HCT116 (cell line): Measurements from ENCODE around the gene MRTFB. TPM values are rescaled to one million over a fixed set of nuclear protein-coding genes. Genes with fewer than 3 reads are reported as not detected.

ENCODE experiments used
- ATAC-seq: fragments of 200-7000 bp; cut with Tn5 transposase; 2 replicates; pipeline ENCODE4 v1.9.1; 2020; ENCODE audit warnings: mild to moderate bottlenecking, moderate library complexity
- BruUV-seq: library from RNA; stranded (reverse); fragments of 400-500 nt; replicated peaks from 2 replicates; lab custom pipeline; 2021; lab: Mats Ljungman, UMichigan
- CTCF ChIA-PET: fragments of 300-600 bp; sonication (Branson Sonifier 250); formaldehyde crosslinking; loops from one replicate; lab custom pipeline; 2021; ENCODE audit warnings: antibody characterized with exemption; lab: Charles Lee
- POLR2A ChIA-PET: fragments of 300-600, 350-600 bp; sonication (Branson Sonifier 250); formaldehyde crosslinking; loops from one replicate; lab custom pipeline; 2021; ENCODE audit warnings: antibody characterized with exemption; lab: Charles Lee
- RAD21 ChIA-PET, 2 experiments: fragments of 300-600 bp; sonication (Branson Sonifier 250); formaldehyde crosslinking; loops; one replicate each; lab custom pipeline; 2023; ENCODE audit warnings: low total read pairs in 2 of 2; ENCODE audit not compliant: uncharacterized antibody in 2 of 2, unreplicated experiment in 2 of 2, low non-redundant PET in 1 of 2; lab: Charles Lee
- DNase-seq: peaks from one replicate; pipeline ENCODE4 v3.0.0-alpha.2; 2010; ENCODE audit warnings: low read depth, low spot score
- H2AFZ ChIP-seq: fragments of 200-600 bp; shearing (Covaris generic), sonication (generic); 2 replicates; pipeline ENCODE4 v1.6.1; 2017; ENCODE audit warnings: low read depth, mixed run types, mixed read lengths, antibody characterized with exemption, low read length; ENCODE audit not compliant: poor library complexity, severe bottlenecking
- H3K27ac ChIP-seq: 2 replicates; pipeline ENCODE4 v1.5.1; 2012; ENCODE audit warnings: low read depth, low read length
- H3K27me3 ChIP-seq: fragments of 200-600 bp; sonication (generic); 2 replicates; pipeline ENCODE4 v1.6.1; 2016; ENCODE audit warnings: mixed run types, low read length, mixed read lengths; ENCODE audit not compliant: insufficient read depth
- H3K36me3 ChIP-seq, 2 experiments: fragments of 200-500 bp in 1 of 2; fragments of 200-600 bp in 1 of 2; sonication (Bioruptor generic) in 1 of 2; sonication (generic) in 1 of 2; 2 replicates each; pipeline versions ENCODE4 v1.5.1 to v1.6.1; 2014 to 2016; ENCODE audit warnings: low read length in 2 of 2, inconsistent platforms in 1 of 2, mixed read lengths in 1 of 2, mixed run types in 1 of 2; ENCODE audit not compliant: insufficient read depth in 2 of 2, control insufficient read depth in 1 of 2
- H3K4me1 ChIP-seq, 2 experiments: fragments of 200-600 bp in 1 of 2; sonication (generic) in 1 of 2; 2 replicates each; pipeline versions ENCODE4 v1.5.1 to v1.6.1; 2012 to 2017; ENCODE audit warnings: low read length in 2 of 2, inconsistent platforms in 1 of 2, mild to moderate bottlenecking in 1 of 2, mixed read lengths in 1 of 2, mixed run types in 1 of 2, moderate library complexity in 1 of 2; ENCODE audit not compliant: insufficient read depth in 2 of 2, control insufficient read depth in 1 of 2
- H3K4me2 ChIP-seq: fragments of 200-600 bp; sonication (generic); 2 replicates; pipeline ENCODE4 v1.6.1; 2017; ENCODE audit warnings: mixed run types, low read length, mixed read lengths
- H3K4me3 ChIP-seq, 2 experiments: fragments of 200-600 bp in 1 of 2; sonication (generic) in 1 of 2; replicated peaks in 1 of 2; 2 replicates each; pipeline ENCODE4 v1.5.1; 2011 to 2016; ENCODE audit warnings: low read length in 2 of 2, control low read depth in 1 of 2, low read depth in 1 of 2, mild to moderate bottlenecking in 1 of 2, mixed read lengths in 1 of 2, mixed run types in 1 of 2
- H3K79me2 ChIP-seq: fragments of 200-600 bp; sonication (generic); 2 replicates; pipeline ENCODE4 v1.6.1; 2017; ENCODE audit warnings: mild to moderate bottlenecking, mixed run types, low read length, moderate library complexity, mixed read lengths; ENCODE audit not compliant: insufficient read depth
- H3K9ac ChIP-seq: fragments of 200-600 bp; sonication (generic); 2 replicates; pipeline ENCODE4 v1.6.1; 2016; ENCODE audit warnings: low read length, mixed read lengths
- H3K9me2 ChIP-seq: fragments of 200-600 bp; sonication (generic), shearing (Covaris generic); 2 replicates; pipeline ENCODE4 v1.6.1; 2017; ENCODE audit warnings: mixed run types, mild to moderate bottlenecking, moderate library complexity; ENCODE audit not compliant: insufficient read depth
- H3K9me3 ChIP-seq, 2 experiments: fragments of 200-500 bp in 1 of 2; fragments of 200-600 bp in 1 of 2; sonication (Bioruptor generic) in 1 of 2; sonication (generic) in 1 of 2; 2 replicates each; pipeline ENCODE4 v1.6.1; 2014 to 2017; ENCODE audit warnings: low read length in 2 of 2, mixed read lengths in 2 of 2, inconsistent platforms in 1 of 2, low read depth in 1 of 2, mild to moderate bottlenecking in 1 of 2, mixed run types in 1 of 2, moderate library complexity in 1 of 2; ENCODE audit not compliant: control insufficient read depth in 1 of 2, insufficient read depth in 1 of 2
- H4K20me1 ChIP-seq: fragments of 200-600 bp; sonication (generic), shearing (Covaris generic); 2 replicates; pipeline ENCODE4 v1.6.1; 2017; ENCODE audit warnings: mixed run types, mild to moderate bottlenecking, moderate library complexity; ENCODE audit not compliant: insufficient read depth
- ATF3 ChIP-seq: IDR thresholded peaks from 2 replicates; pipeline ENCODE4 v1.6.1; 2012
- CBX3 ChIP-seq: IDR thresholded peaks from 2 replicates; pipeline ENCODE4 v1.6.1; 2012; ENCODE audit warnings: low read depth
- CEBPB ChIP-seq: IDR thresholded peaks from 2 replicates; pipeline ENCODE4 v1.6.1; 2012; ENCODE audit warnings: low read depth
- EGR1 ChIP-seq: IDR thresholded peaks from 2 replicates; pipeline ENCODE4 v1.6.1; 2012; ENCODE audit warnings: low read depth
- EZH2 ChIP-seq: fragments of 200-600 bp; sonication (generic); IDR thresholded peaks from 2 replicates; pipeline ENCODE4 v1.6.1; 2017; ENCODE audit warnings: antibody characterized with exemption, mixed run types
- EZH2phosphoT487 ChIP-seq: fragments of 200-600 bp; IDR thresholded peaks from 2 replicates; pipeline ENCODE4 v1.6.1; 2018; ENCODE audit warnings: antibody characterized with exemption, borderline replicate concordance
- FOSL1 ChIP-seq: IDR thresholded peaks from 2 replicates; pipeline ENCODE4 v1.6.1; 2012; ENCODE audit warnings: low read depth
- JUND ChIP-seq: IDR thresholded peaks from 2 replicates; pipeline ENCODE4 v1.6.1; 2012
- MAX ChIP-seq: IDR thresholded peaks from 2 replicates; pipeline ENCODE4 v1.6.1; 2012
- POLR2A ChIP-seq: IDR thresholded peaks from 2 replicates; pipeline ENCODE4 v1.7.0; 2011; ENCODE audit warnings: borderline replicate concordance; ENCODE audit not compliant: insufficient read depth, insufficient read length; ENCODE audit errors: extremely low read depth
- POLR2AphosphoS5 ChIP-seq: IDR thresholded peaks from 2 replicates; pipeline ENCODE4 v1.6.1; 2011; ENCODE audit warnings: mild to moderate bottlenecking, low read depth, low read length, moderate library complexity
- RAD21 ChIP-seq: IDR thresholded peaks from 2 replicates; pipeline ENCODE4 v1.6.1; 2012; ENCODE audit warnings: low read depth, mild to moderate bottlenecking
- SP1 ChIP-seq: IDR thresholded peaks from 2 replicates; pipeline ENCODE4 v1.6.1; 2012; ENCODE audit warnings: low read depth
- SRF ChIP-seq: IDR thresholded peaks from 2 replicates; pipeline ENCODE4 v1.6.1; 2012; ENCODE audit warnings: low read depth
- TCF7L2 ChIP-seq: IDR thresholded peaks from 2 replicates; pipeline ENCODE4 v1.7.0; 2011; ENCODE audit warnings: borderline replicate concordance, inconsistent platforms; ENCODE audit not compliant: insufficient read depth, insufficient read length; ENCODE audit errors: extremely low read depth
- YY1 ChIP-seq: IDR thresholded peaks from 2 replicates; pipeline ENCODE4 v1.6.1; 2011; ENCODE audit warnings: low read length, low read depth, moderate library complexity, mild to moderate bottlenecking; ENCODE audit not compliant: insufficient replicate concordance; ENCODE audit errors: extremely low read depth
- ZFX ChIP-seq: fragments of 450-650 bp; IDR thresholded peaks from 2 replicates; pipeline ENCODE4 v1.6.1; 2017
- ZNF274 ChIP-seq: fragments of 200-500 bp; sonication (Bioruptor generic); IDR thresholded peaks from 2 replicates; pipeline ENCODE4 v1.6.1; 2014; ENCODE audit warnings: mild to moderate bottlenecking, low read depth, low read length, inconsistent platforms
- intact Hi-C: fragments of 100-400 bp; cut with micrococcal nuclease; formaldehyde crosslinking; loops from 2 replicates; pipeline ENCODE4 v1.10.0; 2022
- total RNA-seq: library from RNA; stranded (reverse); gene quantifications from one replicate; pipeline ENCODE4 v1.2.1, GENCODE V29; 2021; ENCODE audit not compliant: unreplicated experiment
- TF ChIP-seq, protein P1 (sequence below), 3 experiments: fragments of 200-600 bp in 1 of 3; sonication (generic) in 1 of 3; IDR thresholded peaks in 2 of 3; conservative IDR thresholded peaks in 1 of 3; 2 replicates each; pipeline ENCODE4 v1.5.1; 2012 to 2017; ENCODE audit warnings: low read depth in 2 of 3, low read length in 2 of 3, antibody characterized with exemption in 1 of 3, borderline replicate concordance in 1 of 3, control low read depth in 1 of 3, mild to moderate bottlenecking in 1 of 3, mixed read lengths in 1 of 3, mixed run types in 1 of 3, moderate library complexity in 1 of 3; ENCODE audit not compliant: insufficient read depth in 1 of 3
- TF ChIP-seq, protein P2 (sequence below): IDR thresholded peaks from 2 replicates; pipeline ENCODE4 v1.6.1; 2012; ENCODE audit warnings: low read depth

MRTFB gene
- total RNA-seq, 1 experiment from 2014 or later = 39.0 TPM

- ChIA-PET RAD21 (no interaction called here), POLR2A (no interaction called here)
Measured at GRCh38 chr16:14087181-14087580, 16.1 kb downstream of the MRTFB start.

More at GRCh38 chr16:14087181-14087580, 16.1 kb downstream of the MRTFB start:
- no peak for DNase-seq
- no peak for ATAC-seq
- Histone ChIP-seq H3K4me3 (no peak overlapping the region), H3K36me3 (peaks cover 0 to 7% of the 10 kb centered on the region in 2 experiments; a peak in 1 of 4 replicates), H3K4me1 (peaks cover 8 to 15% of the 10 kb centered on the region in 2 experiments; a peak in 2 of 4 replicates), H3K9me2 (no peaks in the 10 kb centered on the region; the same call in 1 of the 2 replicates), H3K79me2 (peaks cover 82% of the 10 kb centered on the region), H4K20me1 (no peaks in the 10 kb centered on the region), H3K27ac (no peak overlapping the region), H3K4me2 (no peak overlapping the region), H2AFZ (no peak overlapping the region), H3K9ac (no peak overlapping the region), H3K9me3 (no peaks in the 10 kb centered on the region), H3K27me3 (no peaks in the 10 kb centered on the region)
- TF ChIP-seq CEBPB (no peak), ATF3 (no peak), SP1 (no peak), JUND (no peak), EZH2 (no peak), YY1 (no peak), EGR1 (no peak), EZH2phosphoT487 (no peak), MAX (no peak), POLR2A (no peak), ZFX (no peak), SRF (no peak), POLR2AphosphoS5 (no peak), TCF7L2 (no peak), CBX3 (no peak), ZNF274 (no peak), RAD21 (no peak), FOSL1 (no peak)
- TF ChIP-seq, protein P1, sequence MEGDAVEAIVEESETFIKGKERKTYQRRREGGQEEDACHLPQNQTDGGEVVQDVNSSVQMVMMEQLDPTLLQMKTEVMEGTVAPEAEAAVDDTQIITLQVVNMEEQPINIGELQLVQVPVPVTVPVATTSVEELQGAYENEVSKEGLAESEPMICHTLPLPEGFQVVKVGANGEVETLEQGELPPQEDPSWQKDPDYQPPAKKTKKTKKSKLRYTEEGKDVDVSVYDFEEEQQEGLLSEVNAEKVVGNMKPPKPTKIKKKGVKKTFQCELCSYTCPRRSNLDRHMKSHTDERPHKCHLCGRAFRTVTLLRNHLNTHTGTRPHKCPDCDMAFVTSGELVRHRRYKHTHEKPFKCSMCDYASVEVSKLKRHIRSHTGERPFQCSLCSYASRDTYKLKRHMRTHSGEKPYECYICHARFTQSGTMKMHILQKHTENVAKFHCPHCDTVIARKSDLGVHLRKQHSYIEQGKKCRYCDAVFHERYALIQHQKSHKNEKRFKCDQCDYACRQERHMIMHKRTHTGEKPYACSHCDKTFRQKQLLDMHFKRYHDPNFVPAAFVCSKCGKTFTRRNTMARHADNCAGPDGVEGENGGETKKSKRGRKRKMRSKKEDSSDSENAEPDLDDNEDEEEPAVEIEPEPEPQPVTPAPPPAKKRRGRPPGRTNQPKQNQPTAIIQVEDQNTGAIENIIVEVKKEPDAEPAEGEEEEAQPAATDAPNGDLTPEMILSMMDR (IDR thresholded peaks at IDR 0.05 in 2 of 3, conservative IDR thresholded peaks at IDR 0.05 in 1 of 3; ENCODE audit: borderline replicate concordance in 1 of 3, insufficient read depth in 1 of 3, low read depth in 2 of 3, low read length in 2 of 3) = no peak
- TF ChIP-seq, protein P2, sequence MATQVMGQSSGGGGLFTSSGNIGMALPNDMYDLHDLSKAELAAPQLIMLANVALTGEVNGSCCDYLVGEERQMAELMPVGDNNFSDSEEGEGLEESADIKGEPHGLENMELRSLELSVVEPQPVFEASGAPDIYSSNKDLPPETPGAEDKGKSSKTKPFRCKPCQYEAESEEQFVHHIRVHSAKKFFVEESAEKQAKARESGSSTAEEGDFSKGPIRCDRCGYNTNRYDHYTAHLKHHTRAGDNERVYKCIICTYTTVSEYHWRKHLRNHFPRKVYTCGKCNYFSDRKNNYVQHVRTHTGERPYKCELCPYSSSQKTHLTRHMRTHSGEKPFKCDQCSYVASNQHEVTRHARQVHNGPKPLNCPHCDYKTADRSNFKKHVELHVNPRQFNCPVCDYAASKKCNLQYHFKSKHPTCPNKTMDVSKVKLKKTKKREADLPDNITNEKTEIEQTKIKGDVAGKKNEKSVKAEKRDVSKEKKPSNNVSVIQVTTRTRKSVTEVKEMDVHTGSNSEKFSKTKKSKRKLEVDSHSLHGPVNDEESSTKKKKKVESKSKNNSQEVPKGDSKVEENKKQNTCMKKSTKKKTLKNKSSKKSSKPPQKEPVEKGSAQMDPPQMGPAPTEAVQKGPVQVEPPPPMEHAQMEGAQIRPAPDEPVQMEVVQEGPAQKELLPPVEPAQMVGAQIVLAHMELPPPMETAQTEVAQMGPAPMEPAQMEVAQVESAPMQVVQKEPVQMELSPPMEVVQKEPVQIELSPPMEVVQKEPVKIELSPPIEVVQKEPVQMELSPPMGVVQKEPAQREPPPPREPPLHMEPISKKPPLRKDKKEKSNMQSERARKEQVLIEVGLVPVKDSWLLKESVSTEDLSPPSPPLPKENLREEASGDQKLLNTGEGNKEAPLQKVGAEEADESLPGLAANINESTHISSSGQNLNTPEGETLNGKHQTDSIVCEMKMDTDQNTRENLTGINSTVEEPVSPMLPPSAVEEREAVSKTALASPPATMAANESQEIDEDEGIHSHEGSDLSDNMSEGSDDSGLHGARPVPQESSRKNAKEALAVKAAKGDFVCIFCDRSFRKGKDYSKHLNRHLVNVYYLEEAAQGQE = no peak
- intact Hi-C loops = no loop called here
- BruUV-seq = no TSS peak
- CTCF ChIA-PET = no interaction called here
